GM18868 (cell line): ENCODE measurements around the gene NEMP2.
"Not testable (repeated sequence)": the region's sequence is repeated elsewhere in the genome, so short reads cannot be mapped to it uniquely, and the experiment has no call there.

Experiments
- ATAC-seq: cut with Tn5 transposase; IDR thresholded peaks from one replicate; pipeline ENCODE4 v1.9.1; 2021; ENCODE audit warnings: mild to moderate bottlenecking, moderate library complexity; ENCODE audit not compliant: unreplicated experiment

Gene NEMP2

GRCh38 chr2:190527214-190527613 lies 7.3 kb downstream of the NEMP2 start:
- peak; percentile 10 for ATAC-seq

GRCh38 chr2:190526105-190526750 lies 8.3 kb downstream of the NEMP2 start:
- no peak for ATAC-seq

- no peak for ATAC-seq
Measured at GRCh38 chr2:190524928-190525327, 9.6 kb downstream of the NEMP2 start.

- no peak for ATAC-seq
Measured at GRCh38 chr2:190519975-190520767, 14.4 kb downstream of the NEMP2 start.

- ATAC-seq: no peak
Measured at GRCh38 chr2:190517468-190517867, 17.1 kb downstream of the NEMP2 start.

GRCh38 chr2:190515687-190516086 lies 18.8 kb downstream of the NEMP2 start:
- ATAC-seq: peak; percentile 47

GRCh38 chr2:190514676-190515075 lies 19.8 kb downstream of the NEMP2 start:
- no peak for ATAC-seq

GRCh38 chr2:190513877-190514276 lies 20.6 kb downstream of the NEMP2 start:
- ATAC-seq: no peak

GRCh38 chr2:190512539-190513095 lies 21.9 kb downstream of the NEMP2 start:
- ATAC-seq: no peak

- no peak for ATAC-seq
Measured at GRCh38 chr2:190511104-190511503, 23.4 kb downstream of the NEMP2 start.

GRCh38 chr2:190509895-190510294 lies 24.6 kb downstream of the NEMP2 start:
- ATAC-seq: not testable (repeated sequence)

GRCh38 chr2:190507135-190507534 lies 27.4 kb downstream of the NEMP2 start:
- no peak for ATAC-seq

- no peak for ATAC-seq
Measured at GRCh38 chr2:190506666-190507065, 27.9 kb downstream of the NEMP2 start.

- no peak for ATAC-seq
Measured at GRCh38 chr2:190505696-190506095, 28.8 kb downstream of the NEMP2 start.

- no peak for ATAC-seq
Measured at GRCh38 chr2:190504912-190505311, 29.6 kb downstream of the NEMP2 start.

- no peak for ATAC-seq
Measured at GRCh38 chr2:190503088-190503487, 31.4 kb downstream of the NEMP2 start.

GRCh38 chr2:190501702-190502407 lies 32.7 kb downstream of the NEMP2 start:
- ATAC-seq: no peak

GRCh38 chr2:190501231-190501630 lies 33.3 kb downstream of the NEMP2 start:
- ATAC-seq: no peak

- no peak for ATAC-seq
Measured at GRCh38 chr2:190500054-190500502, 34.4 kb downstream of the NEMP2 start.

GRCh38 chr2:190499273-190499672 lies 35.2 kb downstream of the NEMP2 start:
- no peak for ATAC-seq

- ATAC-seq: no peak
Measured at GRCh38 chr2:190497428-190497827, 37.1 kb downstream of the NEMP2 start.
